Right ventricle myocardium inferior (tissue), 1 donor: ENCODE data around the gene KRT7. TPM values are rescaled to one million over a fixed set of nuclear protein-coding genes. Genes with fewer than 3 reads are reported as not detected.

Experiments
- ATAC-seq: fragments of 200-7000 bp; cut with Tn5 transposase; one replicate; pipeline ENCODE4 v1.9.1; 2020; ENCODE audit warnings: mild to moderate bottlenecking, moderate library complexity
- DNase-seq: peaks from one replicate; pipeline ENCODE4 v3.0.0; 2021; ENCODE audit errors: missing footprints
- intact Hi-C: fragments of 100-400 bp; cut with DNase I; formaldehyde crosslinking; loops from one replicate; pipeline ENCODE4 v1.11.0; 2022
- long read RNA-seq: library from polyadenylated mRNA; unstranded; transcript quantifications from one replicate; pipeline ENCODE4 v2.0.0, GENCODE V29; 2021
- total RNA-seq: library from RNA; stranded (reverse); fragmentation: NEBNext Ultra II Directional; extraction: Animal tissue kit (Norgen Biotek cat#: 25700); gene quantifications from one replicate; pipeline ENCODE4 v1.2.1, GENCODE V29; 2021
- donor health status: DM: no; HTN: yes; CAD: no; lungs with severe emphysema.

KRT7 gene
- not detected for total RNA-seq
- long read RNA-seq = 0 reads

GRCh38 chr12:52232674-52233461 is at the start of gene KRT7:
Gene KRT7, plus strand, starts transcription at chr12:52233243. Its CDS starts 54 bp downstream, at chr12:52233297.
- ATAC-seq (no peak), DNase-seq (no peak)
- intact Hi-C loops = no loop called here

GRCh38 chr12:52183544-52183910 is 49.5 kb upstream of the KRT7 start:
- DNase-seq = no peak
- intact Hi-C loops = no loop called here
- no peak for ATAC-seq

GRCh38 chr12:52183971-52184370 is 49.1 kb upstream of the KRT7 start:
- DNase-seq (peak; percentile 37), ATAC-seq (no peak)
- intact Hi-C loops = no loop called here

- ATAC-seq (no peak), DNase-seq (peak; percentile 57)
- intact Hi-C loops = no loop called here
Measured at GRCh38 chr12:52184813-52185212, 48.2 kb upstream of the KRT7 start.

GRCh38 chr12:52185400-52185967 is 47.6 kb upstream of the KRT7 start:
- intact Hi-C loops = no loop called here
- peak; percentile 21 for DNase-seq
- ATAC-seq = no peak

GRCh38 chr12:52186118-52186840 is 46.8 kb upstream of the KRT7 start:
- peak; percentile 28 for DNase-seq
- intact Hi-C loops = no loop called here
- ATAC-seq = no peak

GRCh38 chr12:52187206-52187605 is 45.8 kb upstream of the KRT7 start:
- ATAC-seq (no peak), DNase-seq (peak; percentile 18)
- intact Hi-C loops = no loop called here

- DNase-seq = no peak
- no peak for ATAC-seq
- intact Hi-C loops = no loop called here
Measured at GRCh38 chr12:52187640-52188039, 45.4 kb upstream of the KRT7 start.

- intact Hi-C loops = no loop called here
- DNase-seq (no peak), ATAC-seq (no peak)
Measured at GRCh38 chr12:52188658-52189057, 44.4 kb upstream of the KRT7 start.

GRCh38 chr12:52189376-52190174 is 43.5 kb upstream of the KRT7 start:
- intact Hi-C loops = no loop called here
- DNase-seq (no peak), ATAC-seq (no peak)

GRCh38 chr12:52190860-52191729 is 41.9 kb upstream of the KRT7 start:
- ATAC-seq (no peak), DNase-seq (no peak)
- intact Hi-C loops = no loop called here

GRCh38 chr12:52191841-52192791 is 40.9 kb upstream of the KRT7 start, which contains the start of gene KRT80:
Gene KRT80, minus strand, starts transcription at chr12:52192014. Its CDS starts 112 bp downstream, at chr12:52191902.
- intact Hi-C loops = no loop called here
- ATAC-seq = peak; percentile 75
- DNase-seq = peak; percentile 89

- DNase-seq (no peak), ATAC-seq (no peak)
- intact Hi-C loops = no loop called here
Measured at GRCh38 chr12:52193532-52193931, 39.5 kb upstream of the KRT7 start.

- intact Hi-C loops = no loop called here
- DNase-seq (no peak), ATAC-seq (no peak)
Measured at GRCh38 chr12:52193991-52194390, 39.1 kb upstream of the KRT7 start.

- intact Hi-C loops = no loop called here
- ATAC-seq (no peak), DNase-seq (no peak)
Measured at GRCh38 chr12:52195065-52195730, 37.8 kb upstream of the KRT7 start.

GRCh38 chr12:52197371-52198231 is 35.4 kb upstream of the KRT7 start:
- DNase-seq (peak; percentile 81), ATAC-seq (peak; percentile 62)
- intact Hi-C loops = no loop called here
